ENCODE measurements around the gene PGAM2. TPM values are rescaled to one million over a fixed set of nuclear protein-coding genes. Genes with fewer than 3 reads are reported as not detected.

The PGAM2 gene
- polyA plus RNA-seq, 3 donors = 0.13 TPM; not detected in 2

GRCh38 chr7:44107961-44108767 lies 42.8 kb upstream of the PGAM2 start:
- no peak for TF ChIP-seq CTCF (IDR thresholded peaks at IDR 0.05)
- no peak overlapping the region for H3K27ac ChIP-seq (ENCODE audit: low read depth in 1 of 2, low read length in 2 of 2)
- H3K9me3 Mint-ChIP-seq = peaks cover 0 to 8% (median 4%) of the 10 kb centered on the region in 7 donors
- H3K27me3 ChIP-seq (ENCODE audit: control insufficient read depth in 2 of 2, insufficient read depth in 2 of 2, low read length in 2 of 2) = peaks cover 13 to 25% of the 10 kb centered on the region in 2 donors
- no peaks in the 10 kb centered on the region for H4K20me1 ChIP-seq (ENCODE audit: insufficient read depth, low read length)
- no peak overlapping the region for H3K4me3 Mint-ChIP-seq
- H3K9me3 ChIP-seq (replicated peaks in 1 of 2; ENCODE audit: control insufficient read depth in 1 of 2, insufficient read depth in 1 of 2, low read length in 2 of 2) = no peaks in the 10 kb centered on the region
- H3K4me3 ChIP-seq (replicated peaks in 1 of 3; ENCODE audit: low read depth in 2 of 3, low read length in 3 of 3) = no peak overlapping the region
- intact Hi-C loops (cut with micrococcal nuclease) = no loop called here
- H3K4me1 Mint-ChIP-seq = peaks cover 3% of the 10 kb centered on the region
- H3K36me3 ChIP-seq (replicated peaks in 1 of 2; ENCODE audit: control insufficient read depth in 1 of 2, insufficient read depth in 2 of 2, low read length in 2 of 2) = no peaks in the 10 kb centered on the region
- no peak overlapping the region for H2AFZ ChIP-seq (ENCODE audit: insufficient read depth, low read depth, low read length, poor library complexity, severe bottlenecking)
- H3K9ac ChIP-seq (ENCODE audit: insufficient read depth, low read length, poor library complexity, severe bottlenecking) = no peak overlapping the region
- 96% methylated on average over 16 of the region's 21 CpGs for WGBS (ENCODE audit: insufficient coverage)
- H3K36me3 Mint-ChIP-seq = no peaks in the 10 kb centered on the region
- H3K79me2 ChIP-seq (ENCODE audit: insufficient read depth, low read length) = no peaks in the 10 kb centered on the region
- peaks cover 26 to 31% (median 28%) of the 10 kb centered on the region in 3 donors for H3K27me3 Mint-ChIP-seq (ENCODE audit: low read depth in 3 of 3)
- H3K27ac Mint-ChIP-seq = no peak overlapping the region
- H3K4me2 ChIP-seq (replicated peaks; ENCODE audit: extremely low read depth, low read length, poor library complexity, severe bottlenecking) = no peak overlapping the region
- peaks cover 0 to 5% of the 10 kb centered on the region in 2 donors for H3K4me1 ChIP-seq (ENCODE audit: control insufficient read depth in 1 of 2, insufficient read depth in 2 of 2, low read length in 2 of 2)
- no peak for DNase-seq

GRCh38 chr7:44107116-44107960 lies 42.0 kb upstream of the PGAM2 start:
- no peak overlapping the region for H3K9ac ChIP-seq (ENCODE audit: insufficient read depth, low read length, poor library complexity, severe bottlenecking)
- H3K4me3 Mint-ChIP-seq = no peak overlapping the region

More at GRCh38 chr7:44107116-44107960, 42.0 kb upstream of the PGAM2 start:
- Histone ChIP-seq H3K27me3 (ENCODE audit: control insufficient read depth in 2 of 2, insufficient read depth in 2 of 2, low read length in 2 of 2) (peaks cover 14 to 33% of the 10 kb centered on the region in 2 donors), H3K9me3 (replicated peaks in 1 of 2; ENCODE audit: control insufficient read depth in 1 of 2, insufficient read depth in 1 of 2, low read length in 2 of 2) (no peaks in the 10 kb centered on the region), H2AFZ (ENCODE audit: insufficient read depth, low read depth, low read length, poor library complexity, severe bottlenecking) (no peak overlapping the region), H3K27ac (ENCODE audit: low read depth in 1 of 2, low read length in 2 of 2) (no peak overlapping the region), H3K4me1 (ENCODE audit: control insufficient read depth in 1 of 2, insufficient read depth in 2 of 2, low read length in 2 of 2) (peaks cover 0 to 5% of the 10 kb centered on the region in 2 donors), H3K4me3 (replicated peaks in 1 of 3; ENCODE audit: low read depth in 2 of 3, low read length in 3 of 3) (no peak overlapping the region), H3K36me3 (replicated peaks in 1 of 2; ENCODE audit: control insufficient read depth in 1 of 2, insufficient read depth in 2 of 2, low read length in 2 of 2) (no peaks in the 10 kb centered on the region), H3K79me2 (ENCODE audit: insufficient read depth, low read length) (no peaks in the 10 kb centered on the region), H3K4me2 (replicated peaks; ENCODE audit: extremely low read depth, low read length, poor library complexity, severe bottlenecking) (no peak overlapping the region), H4K20me1 (ENCODE audit: insufficient read depth, low read length) (no peaks in the 10 kb centered on the region)
- Mint-ChIP-seq H3K9me3 (peaks cover 0 to 8% (median 0%) of the 10 kb centered on the region in 7 donors), H3K36me3 (no peaks in the 10 kb centered on the region), H3K4me1 (peaks cover 3% of the 10 kb centered on the region), H3K27me3 (ENCODE audit: low read depth in 3 of 3) (peaks cover 34 to 39% (median 36%) of the 10 kb centered on the region in 3 donors), H3K27ac (no peak overlapping the region)
- DNase-seq = no peak
- WGBS (ENCODE audit: insufficient coverage) = 93% methylated on average over 8 of the region's 18 CpGs
- intact Hi-C loops (cut with micrococcal nuclease) = no loop called here
- TF ChIP-seq CTCF (IDR thresholded peaks at IDR 0.05) = no peak
